Urinary bladder (tissue), 4 donors: ENCODE data around the gene ZNF407. TPM values are rescaled to one million over a fixed set of nuclear protein-coding genes. Genes with fewer than 3 reads are reported as not detected.

Experiments
- DNase-seq: peaks from one replicate; pipeline ENCODE4 v3.0.0-alpha.2; 2015; ENCODE audit errors: extremely low spot score
- H3K27ac ChIP-seq: one replicate; pipeline ENCODE4 v1.5.1; 2013; ENCODE audit warnings: low read depth, mild to moderate bottlenecking, moderate library complexity
- H3K36me3 ChIP-seq: one replicate; pipeline ENCODE4 v1.6.1; 2013; ENCODE audit warnings: mild to moderate bottlenecking, moderate library complexity; ENCODE audit not compliant: insufficient read depth
- H3K4me1 ChIP-seq: one replicate; pipeline ENCODE4 v1.6.1; 2013; ENCODE audit warnings: mild to moderate bottlenecking, moderate library complexity; ENCODE audit not compliant: insufficient read depth
- H3K4me3 ChIP-seq: one replicate; pipeline ENCODE4 v1.5.1; 2013; ENCODE audit warnings: low read depth, low read length
- WGBS: extraction: QIAGEN DNeasy Blood & Tissue Kit; methylation state at CpG from one replicate; pipeline ENCODE4 v1.1.7; 2013; 5-methylcytosine and 5-hydroxymethylcytosine counted together
- polyA plus RNA-seq: library from polyadenylated mRNA; stranded (reverse); fragments of 200-250 nt; gene quantifications from one replicate; pipeline ENCODE4 v1.2.3, GENCODE V29; 2013
- total RNA-seq: library from RNA; depleted of rRNA; stranded (reverse); fragments of >200 nt; gene quantifications from one replicate; pipeline ENCODE4 v1.2.3, GENCODE V29; 2014
- donor health status: healthy with polysubstance abuse.
- donor health status: healthy.

Gene ZNF407
- total and polyA plus RNA-seq, 2 donors, result 5.9 to 40.8 TPM

- DNase-seq, result no peak
- no peak overlapping the region for H3K4me3 ChIP-seq
- no peak overlapping the region for H3K27ac ChIP-seq
- no peaks in the 10 kb centered on the region for H3K36me3 ChIP-seq
- 55% methylated on average over 8 of the region's 8 CpGs for WGBS
- no peaks in the 10 kb centered on the region for H3K4me1 ChIP-seq
Observed at GRCh38 chr18:74836296-74837139, 238.8 kb downstream of the ZNF407 start.

GRCh38 chr18:74840492-74841167, 243.0 kb downstream of the ZNF407 start:
- no peak for DNase-seq
- Histone ChIP-seq H3K27ac (no peak overlapping the region), H3K4me3 (no peak overlapping the region), H3K36me3 (no peaks in the 10 kb centered on the region), H3K4me1 (no peaks in the 10 kb centered on the region)
- WGBS, result 80% methylated on average over 7 of the region's 7 CpGs

GRCh38 chr18:74841248-74841647, 243.6 kb downstream of the ZNF407 start:
- no peak overlapping the region for H3K27ac ChIP-seq
- 82% methylated on average over 6 of the region's 6 CpGs for WGBS
- DNase-seq, result no peak

GRCh38 chr18:74849301-74849700, 251.6 kb downstream of the ZNF407 start:
- no peak overlapping the region for H3K27ac ChIP-seq
- H3K4me3 ChIP-seq, result no peak overlapping the region
- no peaks in the 10 kb centered on the region for H3K4me1 ChIP-seq
- WGBS, result 96% methylated on average over 11 of the region's 11 CpGs
- H3K36me3 ChIP-seq, result no peaks in the 10 kb centered on the region
- DNase-seq, result no peak

More at GRCh38 chr18:74841248-74841647, 243.6 kb downstream of the ZNF407 start:
- Histone ChIP-seq H3K36me3 (no peaks in the 10 kb centered on the region), H3K4me1 (no peaks in the 10 kb centered on the region), H3K4me3 (no peak overlapping the region)

GRCh38 chr18:74856434-74856833, 258.8 kb downstream of the ZNF407 start:
- Histone ChIP-seq H3K4me1 (no peaks in the 10 kb centered on the region), H3K4me3 (no peak overlapping the region), H3K27ac (no peak overlapping the region), H3K36me3 (no peaks in the 10 kb centered on the region)
- DNase-seq, result no peak

GRCh38 chr18:74856928-74857327, 259.3 kb downstream of the ZNF407 start:
- DNase-seq, result no peak
- Histone ChIP-seq H3K27ac (no peak overlapping the region), H3K4me3 (no peak overlapping the region), H3K36me3 (no peaks in the 10 kb centered on the region), H3K4me1 (no peaks in the 10 kb centered on the region)
- WGBS, result 85% methylated on average over 8 of the region's 8 CpGs

- no peaks in the 10 kb centered on the region for H3K36me3 ChIP-seq
- no peak overlapping the region for H3K4me3 ChIP-seq
- no peak overlapping the region for H3K27ac ChIP-seq
- no peaks in the 10 kb centered on the region for H3K4me1 ChIP-seq
- 90% methylated on average over 1 of the region's 1 CpG for WGBS
- no peak for DNase-seq
Observed at GRCh38 chr18:74857901-74858300, 260.2 kb downstream of the ZNF407 start.

- H3K36me3 ChIP-seq, result no peaks in the 10 kb centered on the region
- no peaks in the 10 kb centered on the region for H3K4me1 ChIP-seq
- whole genome bisulfite sequencing, result 47% methylated on average over 4 of the region's 4 CpGs
- no peak overlapping the region for H3K27ac ChIP-seq
- DNase-seq, result no peak
- no peak overlapping the region for H3K4me3 ChIP-seq
Observed at GRCh38 chr18:74861154-74861553, 263.5 kb downstream of the ZNF407 start.

- 53% methylated on average over 4 of the region's 4 CpGs for WGBS
- DNase-seq, result no peak
- Histone ChIP-seq H3K36me3 (no peaks in the 10 kb centered on the region), H3K4me3 (no peak overlapping the region), H3K27ac (no peak overlapping the region), H3K4me1 (no peaks in the 10 kb centered on the region)
Observed at GRCh38 chr18:74862094-74862493, 264.4 kb downstream of the ZNF407 start.

- 99% methylated on average over 3 of the region's 3 CpGs for WGBS
- no peak overlapping the region for H3K27ac ChIP-seq
- no peaks in the 10 kb centered on the region for H3K4me1 ChIP-seq
- no peak for DNase-seq
- no peaks in the 10 kb centered on the region for H3K36me3 ChIP-seq
- no peak overlapping the region for H3K4me3 ChIP-seq
Observed at GRCh38 chr18:74866577-74866976, 268.9 kb downstream of the ZNF407 start.

GRCh38 chr18:74868461-74868860, 270.8 kb downstream of the ZNF407 start:
- WGBS, result 98% methylated on average over 4 of the region's 4 CpGs
- Histone ChIP-seq H3K4me1 (no peaks in the 10 kb centered on the region), H3K36me3 (no peaks in the 10 kb centered on the region), H3K4me3 (no peak overlapping the region), H3K27ac (no peak overlapping the region)
- no peak for DNase-seq

GRCh38 chr18:74869904-74870863, 272.5 kb downstream of the ZNF407 start:
- WGBS, result 83% methylated on average over 5 of the region's 5 CpGs
- Histone ChIP-seq H3K4me1 (no peaks in the 10 kb centered on the region), H3K4me3 (no peak overlapping the region), H3K36me3 (no peaks in the 10 kb centered on the region), H3K27ac (no peak overlapping the region)
- no peak for DNase-seq

GRCh38 chr18:74870950-74871349, 273.3 kb downstream of the ZNF407 start:
- no peaks in the 10 kb centered on the region for H3K36me3 ChIP-seq
- H3K27ac ChIP-seq, result no peak overlapping the region
- WGBS, result 95% methylated on average over 5 of the region's 5 CpGs
- no peak for DNase-seq
- H3K4me3 ChIP-seq, result no peak overlapping the region
- H3K4me1 ChIP-seq, result no peaks in the 10 kb centered on the region
